Measurements from ENCODE around the gene ANKDD1A. TPM values are rescaled to one million over a fixed set of nuclear protein-coding genes. Genes with fewer than 3 reads are reported as not detected.

Gene ANKDD1A
- total RNA-seq, 1 donor from 2014 or later, result 3.2 TPM

DNA sequence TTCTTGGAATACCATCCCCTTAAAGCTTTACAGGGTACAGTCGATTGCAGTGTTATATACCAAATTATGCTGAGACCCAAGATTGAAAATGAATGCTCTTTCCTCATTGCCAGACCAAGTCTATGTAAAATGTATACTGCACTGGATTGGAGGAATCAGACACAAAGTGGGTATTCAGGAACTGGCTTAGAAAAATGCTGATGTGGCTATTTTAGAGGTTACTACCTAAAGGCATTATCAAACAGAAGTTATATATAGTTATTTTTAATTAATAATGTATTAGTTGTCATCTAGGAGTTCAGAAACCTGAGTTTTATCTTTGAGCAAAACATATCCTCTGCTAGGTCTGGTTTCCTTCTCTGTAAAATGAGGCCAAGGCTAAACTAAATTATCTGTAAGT, 81.6 kb downstream of the ANKDD1A start:
- Histone ChIP-seq H3K4me3 (ENCODE audit: low read depth, low read length) (no peak overlapping the region), H3K27me3 (ENCODE audit: control insufficient read depth, insufficient read depth, low read length) (no peaks in the 10 kb centered on the region), H3K36me3 (ENCODE audit: control insufficient read depth, insufficient read depth, low read length) (no peaks in the 10 kb centered on the region)
- FAIRE-seq (no peak), DNase-seq (ENCODE audit: low read depth) (no peak)
- TF ChIP-seq, protein P1, sequence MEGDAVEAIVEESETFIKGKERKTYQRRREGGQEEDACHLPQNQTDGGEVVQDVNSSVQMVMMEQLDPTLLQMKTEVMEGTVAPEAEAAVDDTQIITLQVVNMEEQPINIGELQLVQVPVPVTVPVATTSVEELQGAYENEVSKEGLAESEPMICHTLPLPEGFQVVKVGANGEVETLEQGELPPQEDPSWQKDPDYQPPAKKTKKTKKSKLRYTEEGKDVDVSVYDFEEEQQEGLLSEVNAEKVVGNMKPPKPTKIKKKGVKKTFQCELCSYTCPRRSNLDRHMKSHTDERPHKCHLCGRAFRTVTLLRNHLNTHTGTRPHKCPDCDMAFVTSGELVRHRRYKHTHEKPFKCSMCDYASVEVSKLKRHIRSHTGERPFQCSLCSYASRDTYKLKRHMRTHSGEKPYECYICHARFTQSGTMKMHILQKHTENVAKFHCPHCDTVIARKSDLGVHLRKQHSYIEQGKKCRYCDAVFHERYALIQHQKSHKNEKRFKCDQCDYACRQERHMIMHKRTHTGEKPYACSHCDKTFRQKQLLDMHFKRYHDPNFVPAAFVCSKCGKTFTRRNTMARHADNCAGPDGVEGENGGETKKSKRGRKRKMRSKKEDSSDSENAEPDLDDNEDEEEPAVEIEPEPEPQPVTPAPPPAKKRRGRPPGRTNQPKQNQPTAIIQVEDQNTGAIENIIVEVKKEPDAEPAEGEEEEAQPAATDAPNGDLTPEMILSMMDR (IDR thresholded peaks at IDR 0.05; ENCODE audit: insufficient read depth, low read length, severe bottlenecking), result no peak

DNA sequence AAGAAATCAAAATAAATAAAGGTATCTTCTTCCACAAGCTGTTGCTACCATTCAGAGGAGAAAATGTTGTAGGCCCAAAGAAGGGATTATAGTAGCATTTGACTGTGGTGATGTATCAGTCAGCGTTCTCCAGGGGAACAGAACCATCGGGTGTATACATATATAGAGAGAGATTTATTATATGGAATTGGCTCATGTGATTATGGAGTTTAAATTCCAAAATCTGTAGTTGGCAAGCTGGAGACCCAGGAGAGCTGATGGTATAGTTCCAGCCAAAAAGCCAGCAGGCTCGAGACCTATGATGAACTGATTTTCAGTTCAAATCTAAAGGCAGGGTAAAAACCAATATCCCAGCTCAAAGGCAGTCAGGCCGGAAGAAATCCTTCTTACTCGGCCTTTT, 85.4 kb downstream of the ANKDD1A start:
- Histone ChIP-seq H3K27me3 (ENCODE audit: control insufficient read depth, insufficient read depth, low read length) (no peaks in the 10 kb centered on the region), H3K36me3 (ENCODE audit: control insufficient read depth, insufficient read depth, low read length) (no peaks in the 10 kb centered on the region), H3K4me3 (ENCODE audit: low read depth, low read length) (no peak overlapping the region)
- FAIRE-seq (no peak), DNase-seq (ENCODE audit: low read depth) (no peak)
- TF ChIP-seq, protein P1 (IDR thresholded peaks at IDR 0.05; ENCODE audit: insufficient read depth, low read length, severe bottlenecking), result no peak

DNA sequence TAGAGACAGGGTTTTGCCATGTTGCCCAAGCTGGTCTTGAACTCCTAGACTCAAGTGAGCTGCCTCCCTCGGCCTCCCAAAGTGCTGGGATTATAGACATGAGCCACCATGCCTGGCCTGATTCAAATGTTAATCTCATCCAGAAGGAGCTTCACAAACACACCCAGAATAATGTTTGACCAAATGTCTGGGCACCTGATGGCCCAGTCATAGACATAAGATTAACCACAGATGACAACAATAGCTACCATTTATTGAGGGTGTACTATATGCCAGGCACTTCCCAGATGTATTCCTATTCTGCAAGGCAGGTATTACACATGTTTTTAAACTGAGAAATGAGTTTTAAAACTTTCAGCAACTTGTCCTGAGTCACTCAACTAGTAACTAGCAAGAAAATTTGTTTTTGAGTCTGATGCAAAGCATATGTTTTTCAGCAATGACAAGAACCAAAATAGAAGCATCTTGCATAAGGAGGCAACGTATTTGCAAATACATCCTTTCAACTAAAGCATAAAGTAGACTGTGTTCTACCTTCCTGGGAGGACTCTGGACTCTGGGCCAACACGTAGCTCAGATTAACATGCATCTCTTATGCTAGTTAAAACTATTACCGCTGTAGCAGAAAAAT, 86.2 kb downstream of the ANKDD1A start:
- Histone ChIP-seq H3K36me3 (ENCODE audit: control insufficient read depth, insufficient read depth, low read length) (no peaks in the 10 kb centered on the region), H3K27me3 (ENCODE audit: control insufficient read depth, insufficient read depth, low read length) (no peaks in the 10 kb centered on the region), H3K4me3 (ENCODE audit: low read depth, low read length) (no peak overlapping the region)
- DNase-seq (ENCODE audit: low read depth) (no peak), FAIRE-seq (no peak)
- TF ChIP-seq, protein P1 (IDR thresholded peaks at IDR 0.05; ENCODE audit: insufficient read depth, low read length, severe bottlenecking), result no peak

DNA sequence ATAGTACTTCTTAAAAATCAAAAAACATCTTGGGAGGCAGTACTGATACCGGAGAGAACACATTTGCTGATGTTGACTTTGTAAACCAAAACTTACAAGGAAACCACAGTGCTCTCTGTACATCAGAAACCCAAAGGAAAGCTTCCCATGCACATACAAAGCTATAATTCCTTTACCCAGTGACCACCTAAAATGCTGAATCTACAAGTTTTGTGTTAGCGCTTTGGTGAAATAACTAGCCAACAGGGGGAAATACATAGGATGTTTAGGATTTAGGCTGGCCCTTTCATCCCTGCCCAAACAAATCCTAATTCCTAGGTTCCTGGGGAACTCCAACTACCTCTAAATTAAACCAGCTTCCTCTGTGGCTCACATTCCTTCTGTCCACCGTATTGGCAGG, 93.3 kb downstream of the ANKDD1A start:
- FAIRE-seq, result no peak
- Histone ChIP-seq H3K27me3 (ENCODE audit: control insufficient read depth, insufficient read depth, low read length) (no peaks in the 10 kb centered on the region), H3K4me3 (ENCODE audit: low read depth, low read length) (no peak overlapping the region), H3K36me3 (ENCODE audit: control insufficient read depth, insufficient read depth, low read length) (peaks cover 2% of the 10 kb centered on the region)
- no peak for DNase-seq (ENCODE audit: low read depth)
- TF ChIP-seq, protein P1 (IDR thresholded peaks at IDR 0.05; ENCODE audit: insufficient read depth, low read length, severe bottlenecking), result no peak

DNA sequence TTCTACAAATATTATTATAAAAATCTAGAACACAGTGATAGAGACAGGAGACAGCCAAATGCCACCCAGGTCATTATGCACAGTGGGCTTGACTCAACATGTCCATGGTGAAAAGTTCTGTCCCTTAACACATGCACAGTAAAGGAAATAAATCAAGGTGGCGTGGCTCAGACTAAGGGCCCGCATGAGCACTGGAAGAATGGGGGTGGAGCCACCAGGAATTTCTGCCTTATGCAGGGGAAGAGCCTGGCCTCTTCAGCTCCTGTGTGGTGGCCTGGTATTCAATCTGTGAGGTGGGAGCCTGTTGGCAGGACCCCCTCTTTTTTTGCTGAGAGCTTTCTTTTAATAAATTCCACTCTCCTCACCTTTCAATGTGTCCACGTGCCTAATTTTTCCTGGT, 95.2 kb downstream of the ANKDD1A start:
- FAIRE-seq (no peak), DNase-seq (ENCODE audit: low read depth) (peak; percentile 37)
- Histone ChIP-seq H3K4me3 (ENCODE audit: low read depth, low read length) (no peak overlapping the region), H3K36me3 (ENCODE audit: control insufficient read depth, insufficient read depth, low read length) (peaks cover 2% of the 10 kb centered on the region), H3K27me3 (ENCODE audit: control insufficient read depth, insufficient read depth, low read length) (no peaks in the 10 kb centered on the region)
- TF ChIP-seq, protein P1 (IDR thresholded peaks at IDR 0.05; ENCODE audit: insufficient read depth, low read length, severe bottlenecking), result no peak

Other genes with a start within 250 kb of the ANKDD1A start
- gene RBPMS2, start 136.3 kb upstream of the ANKDD1A start, total RNA-seq, result not detected in 2 replicates
- 0.26 and 0.51 TPM in 2 replicates for gene PIF1, start 86.3 kb upstream of the ANKDD1A start, total RNA-seq
- 4.2 and 5.9 TPM in 2 replicates for gene PLEKHO2, start 70.0 kb upstream of the ANKDD1A start, total RNA-seq
- gene SPG21, start 78.0 kb downstream of the ANKDD1A start, total RNA-seq, result 72.6 and 95.8 TPM in 2 replicates
- 10.4 and 17.4 TPM in 2 replicates for gene MTFMT, start 117.7 kb downstream of the ANKDD1A start, total RNA-seq
- gene SLC51B, start 133.5 kb downstream of the ANKDD1A start, total RNA-seq, result not detected in 2 replicates
- not detected in 2 replicates for gene RASL12, start 156.1 kb downstream of the ANKDD1A start, total RNA-seq
- not detected in 2 replicates for gene KBTBD13, start 164.8 kb downstream of the ANKDD1A start, total RNA-seq
- 1.3 and 2.0 TPM in 2 replicates for gene UBAP1L, start 203.3 kb downstream of the ANKDD1A start, total RNA-seq
- gene PDCD7, start 221.9 kb downstream of the ANKDD1A start, total RNA-seq, result 10.0 and 10.3 TPM in 2 replicates

Measured in bronchial epithelial cell (primary cell).